ENCODE data around the gene SMOC1.
"Not testable (repeated sequence)": the region's sequence is repeated elsewhere in the genome, so short reads cannot be mapped to it uniquely, and the experiment has no call there.

The SMOC1 gene

DNA sequence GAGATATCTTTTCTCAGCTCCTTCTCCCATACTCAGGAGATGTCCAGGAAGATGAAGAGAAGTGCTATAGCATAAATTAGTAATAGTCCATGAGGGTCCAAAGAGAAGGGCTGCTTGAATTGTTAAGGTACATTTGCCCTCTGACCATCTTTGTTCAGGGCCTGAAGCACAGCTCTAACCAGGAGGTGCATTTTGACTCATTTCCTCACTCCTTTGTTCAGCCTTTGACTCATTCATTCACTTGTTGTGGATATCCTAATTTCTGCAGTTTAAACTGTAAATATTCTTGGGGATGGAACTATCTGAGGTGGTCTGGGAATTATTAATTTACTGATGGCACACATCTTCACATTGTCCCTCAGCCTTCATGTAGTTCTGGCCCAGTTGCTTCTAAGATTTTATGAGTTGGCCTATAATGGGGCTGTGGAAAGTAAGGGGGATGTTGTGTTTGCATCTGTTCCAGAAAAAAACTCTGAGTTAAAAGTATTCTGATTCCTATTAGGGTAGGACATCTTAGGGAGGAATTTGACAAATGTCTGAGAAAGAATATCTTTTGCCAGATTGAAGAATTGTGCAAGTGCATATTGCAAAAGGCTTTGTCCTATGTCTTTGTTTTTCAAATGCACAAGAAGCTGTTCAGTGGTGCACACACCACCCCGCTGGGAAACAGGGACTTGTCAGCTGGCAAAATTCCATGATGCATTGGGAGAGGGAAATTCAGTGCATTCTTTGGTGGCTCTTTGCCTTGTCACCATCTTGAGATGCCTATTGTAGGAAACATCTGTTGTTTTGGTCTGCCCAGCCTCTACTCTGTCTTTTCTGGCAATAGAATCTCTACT is 22.1 kb downstream of the SMOC1 start:
- no peak for DNase-seq

GRCh38 chr14:69903046-69903445 is 23.8 kb downstream of the SMOC1 start:
- DNase-seq, result not testable (repeated sequence)

- DNase-seq, result no peak
Measured at GRCh38 chr14:69904246-69904645, 25.0 kb downstream of the SMOC1 start.

GRCh38 chr14:69906201-69906600 is 27.0 kb downstream of the SMOC1 start:
- DNase-seq, result no peak

DNA sequence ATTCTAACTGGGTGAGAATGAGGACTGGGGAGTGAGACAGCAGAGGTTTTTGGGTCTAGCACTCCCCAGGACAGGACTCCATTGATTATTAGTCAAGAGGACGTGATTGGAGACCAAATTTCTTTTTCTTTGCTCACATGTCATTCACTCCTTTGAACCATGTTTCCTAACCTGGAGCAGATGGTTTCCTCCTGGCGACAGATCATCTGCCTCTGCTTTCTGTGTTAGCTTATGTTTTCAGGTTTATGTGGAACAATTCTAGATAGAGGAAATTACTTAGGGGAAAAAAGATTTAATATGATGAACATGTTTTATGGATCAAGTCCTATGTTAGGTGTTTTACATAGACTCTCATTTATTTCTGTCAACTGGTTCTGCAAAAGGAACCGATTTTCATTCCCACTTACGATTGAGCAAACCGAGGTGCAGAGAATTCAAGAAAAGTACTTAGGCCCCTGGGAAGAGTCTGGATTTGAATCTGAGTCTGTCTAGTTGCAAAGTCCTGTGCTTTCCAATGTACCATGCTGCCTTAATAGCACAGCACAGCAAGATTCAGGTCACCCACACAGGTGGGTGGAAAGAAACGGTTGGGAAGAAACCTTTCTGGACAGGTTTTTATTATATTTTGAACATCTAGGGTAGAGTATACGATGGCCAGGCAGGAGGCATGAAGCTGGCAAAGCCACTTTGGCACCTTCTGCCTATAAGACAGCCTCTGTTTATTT is 30.8 kb downstream of the SMOC1 start:
- no peak for DNase-seq

GRCh38 chr14:69910871-69911270 is 31.7 kb downstream of the SMOC1 start:
- DNase-seq, result no peak

DNA sequence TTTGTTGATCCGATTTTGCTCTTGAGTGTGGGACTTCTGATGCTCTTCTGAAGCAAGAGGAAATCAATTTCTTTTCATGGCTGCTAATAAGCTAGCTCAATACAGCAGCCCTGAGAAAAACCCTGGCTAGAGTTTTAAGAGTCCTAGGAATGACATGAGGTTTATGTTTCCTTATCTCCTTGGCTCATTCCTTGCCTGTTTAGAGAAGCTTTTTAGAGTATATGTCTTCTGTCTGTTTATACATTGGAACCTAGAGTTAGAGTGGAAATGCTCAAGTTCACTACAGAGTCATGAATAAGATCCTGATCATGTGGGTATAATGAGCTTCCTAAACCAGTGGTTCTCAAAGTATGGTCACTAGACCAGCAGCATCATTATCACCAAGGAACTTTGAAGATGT is 34.5 kb downstream of the SMOC1 start:
- no peak for DNase-seq

GRCh38 chr14:69916396-69916795 is 37.2 kb downstream of the SMOC1 start:
- no peak for DNase-seq

GRCh38 chr14:69917287-69917686 is 38.1 kb downstream of the SMOC1 start:
- no peak for DNase-seq

DNA sequence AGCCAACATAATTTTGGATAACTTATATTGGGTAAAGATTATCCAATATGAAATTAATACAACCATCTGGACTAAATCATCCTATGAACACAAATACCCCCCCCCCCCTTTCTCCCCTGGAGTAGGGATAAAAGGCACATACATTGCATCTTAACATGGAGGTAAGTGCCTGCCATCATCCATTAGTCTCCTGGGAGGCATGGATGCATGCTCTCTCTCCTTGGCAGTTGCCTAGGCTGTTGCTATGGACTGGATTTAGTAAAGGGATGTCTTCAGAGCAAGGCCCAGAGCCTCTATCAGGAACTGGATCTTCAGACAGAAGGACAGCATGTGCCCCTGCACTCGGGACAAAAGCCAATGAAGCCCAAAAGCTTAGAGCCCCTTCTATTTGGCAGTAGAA is 40.6 kb downstream of the SMOC1 start:
- peak; percentile 66 for DNase-seq

- no peak for DNase-seq
Measured at GRCh38 chr14:69921052-69921451, 41.8 kb downstream of the SMOC1 start.

- DNase-seq, result no peak
Measured at GRCh38 chr14:69922198-69922597, 43.0 kb downstream of the SMOC1 start.

GRCh38 chr14:69924201-69924600 is 45.0 kb downstream of the SMOC1 start:
- DNase-seq, result no peak

DNA sequence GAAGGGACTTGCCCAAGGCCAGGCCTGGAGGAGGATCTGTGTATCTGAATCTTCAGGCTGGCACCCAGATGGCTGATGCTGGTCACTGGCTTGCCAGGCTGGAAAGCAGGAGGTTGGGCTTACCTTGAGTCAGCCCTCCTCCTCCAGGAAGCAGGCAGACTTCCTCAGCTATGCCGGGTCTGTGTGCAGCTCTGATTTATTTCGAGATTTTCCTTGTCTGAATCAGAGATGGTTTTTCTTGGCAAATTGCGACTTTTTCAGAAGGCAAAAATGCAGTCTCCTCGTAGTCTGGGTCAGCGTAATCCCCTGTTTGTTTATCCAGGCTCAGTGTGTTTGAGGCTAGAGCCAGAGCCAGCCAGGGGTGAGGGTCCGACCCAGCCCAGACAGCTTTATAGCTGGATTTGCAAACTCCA is 48.9 kb downstream of the SMOC1 start:
- DNase-seq, result peak; percentile 37

- DNase-seq, result no peak
Measured at GRCh38 chr14:69930780-69931379, 51.7 kb downstream of the SMOC1 start.

GRCh38 chr14:69931960-69932359 is 52.7 kb downstream of the SMOC1 start:
- no peak for DNase-seq

GRCh38 chr14:69932391-69932790 is 53.2 kb downstream of the SMOC1 start:
- DNase-seq, result no peak

GRCh38 chr14:69933623-69934275 is 54.5 kb downstream of the SMOC1 start:
- DNase-seq, result no peak

DNA sequence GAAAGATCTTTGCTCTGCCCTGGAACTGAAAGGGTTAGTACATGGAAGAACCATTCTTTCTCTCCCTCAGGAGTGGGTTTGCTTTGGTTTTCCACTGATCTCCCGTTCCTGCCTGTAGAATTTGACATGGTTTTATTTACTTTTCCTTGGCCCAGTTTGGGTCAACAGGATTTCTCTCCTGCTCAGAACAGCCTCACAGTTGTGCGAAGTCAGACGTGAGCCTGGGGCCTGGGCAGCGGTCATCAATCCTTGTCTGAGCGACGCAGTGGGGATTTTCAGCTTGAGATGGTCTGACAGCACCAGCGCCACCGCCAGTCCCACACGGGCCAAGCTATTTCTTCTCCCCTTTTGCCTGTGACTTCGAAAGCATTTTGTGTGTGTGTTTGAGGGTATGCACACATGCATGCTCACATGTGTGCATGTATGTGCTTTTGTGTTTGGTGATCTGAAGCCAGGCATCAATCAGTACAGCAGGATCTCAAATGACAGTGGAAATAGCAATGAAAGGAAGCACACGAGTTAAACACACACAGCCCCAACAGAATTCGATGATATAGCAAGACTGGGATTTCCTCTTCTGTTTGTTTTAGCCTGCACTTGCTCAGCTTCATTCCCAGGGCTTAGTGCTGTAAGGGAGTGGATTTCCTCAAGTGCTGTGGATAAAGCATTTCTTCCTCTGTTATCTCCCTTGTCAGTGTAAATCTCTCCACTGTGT is 58.3 kb downstream of the SMOC1 start:
- DNase-seq, result peak; percentile 56

DNA sequence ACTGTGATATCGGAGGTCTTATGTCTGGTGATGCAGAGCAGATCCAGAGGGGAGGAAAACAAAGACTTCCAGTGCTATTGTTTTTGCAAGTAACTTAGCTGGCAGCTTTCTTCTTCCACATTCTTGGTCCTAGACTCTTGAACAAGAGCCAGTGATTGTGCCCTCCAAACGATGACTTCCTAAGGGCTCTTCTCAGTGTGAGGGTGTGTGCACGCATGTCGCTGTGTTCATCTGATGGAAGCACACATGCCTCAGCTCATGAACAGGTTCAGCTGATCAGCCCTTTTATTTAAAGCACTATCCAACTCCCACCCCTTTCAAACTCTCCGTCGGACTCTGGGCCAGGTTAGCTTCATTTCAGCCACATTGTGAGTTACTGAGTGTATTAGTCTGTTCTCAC is 59.5 kb downstream of the SMOC1 start:
- no peak for DNase-seq

- no peak for DNase-seq
Measured at GRCh38 chr14:69941768-69942742, 62.8 kb downstream of the SMOC1 start.

All from eye (tissue), 1 donor.